GM10266 (cell line): ENCODE measurements around the gene LMO1.

Source experiments
- DNase-seq: peaks from one replicate; pipeline ENCODE4 v3.0.0; 2012; ENCODE audit errors: extremely low spot score
- TF ChIP-seq, protein P1 (sequence below): IDR thresholded peaks from 2 replicates; pipeline ENCODE4 v1.5.1; 2012; ENCODE audit warnings: mild to moderate bottlenecking, low read depth; ENCODE audit not compliant: control insufficient read depth, insufficient read depth; ENCODE audit errors: missing control alignments

Gene LMO1

DNA sequence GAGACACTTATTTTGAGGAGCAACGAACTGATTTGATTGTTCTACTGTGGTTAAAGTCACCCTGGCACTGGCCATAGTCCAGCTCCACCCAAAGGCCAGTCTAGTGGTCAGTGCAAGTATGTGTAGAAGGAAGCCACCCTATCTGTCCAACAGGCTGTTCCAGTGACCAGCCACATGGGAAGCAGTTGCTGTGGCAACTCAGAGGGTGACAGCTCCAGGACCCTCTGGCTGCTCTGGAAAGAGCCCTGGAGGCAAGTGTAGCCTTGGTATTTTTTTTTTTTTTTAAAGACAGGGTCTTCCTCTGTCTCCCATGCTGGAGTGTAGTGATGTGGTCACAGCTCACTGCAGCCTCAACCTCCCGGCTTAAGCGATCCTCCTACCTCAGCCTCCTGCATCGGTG, 27.8 kb downstream of the LMO1 start:
- TF ChIP-seq, protein P1, sequence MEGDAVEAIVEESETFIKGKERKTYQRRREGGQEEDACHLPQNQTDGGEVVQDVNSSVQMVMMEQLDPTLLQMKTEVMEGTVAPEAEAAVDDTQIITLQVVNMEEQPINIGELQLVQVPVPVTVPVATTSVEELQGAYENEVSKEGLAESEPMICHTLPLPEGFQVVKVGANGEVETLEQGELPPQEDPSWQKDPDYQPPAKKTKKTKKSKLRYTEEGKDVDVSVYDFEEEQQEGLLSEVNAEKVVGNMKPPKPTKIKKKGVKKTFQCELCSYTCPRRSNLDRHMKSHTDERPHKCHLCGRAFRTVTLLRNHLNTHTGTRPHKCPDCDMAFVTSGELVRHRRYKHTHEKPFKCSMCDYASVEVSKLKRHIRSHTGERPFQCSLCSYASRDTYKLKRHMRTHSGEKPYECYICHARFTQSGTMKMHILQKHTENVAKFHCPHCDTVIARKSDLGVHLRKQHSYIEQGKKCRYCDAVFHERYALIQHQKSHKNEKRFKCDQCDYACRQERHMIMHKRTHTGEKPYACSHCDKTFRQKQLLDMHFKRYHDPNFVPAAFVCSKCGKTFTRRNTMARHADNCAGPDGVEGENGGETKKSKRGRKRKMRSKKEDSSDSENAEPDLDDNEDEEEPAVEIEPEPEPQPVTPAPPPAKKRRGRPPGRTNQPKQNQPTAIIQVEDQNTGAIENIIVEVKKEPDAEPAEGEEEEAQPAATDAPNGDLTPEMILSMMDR, result no peak
- DNase-seq, result no peak

- no peak for DNase-seq
- TF ChIP-seq, protein P1, result no peak
Measured at GRCh38 chr11:8234910-8235309, 28.8 kb downstream of the LMO1 start.

DNA sequence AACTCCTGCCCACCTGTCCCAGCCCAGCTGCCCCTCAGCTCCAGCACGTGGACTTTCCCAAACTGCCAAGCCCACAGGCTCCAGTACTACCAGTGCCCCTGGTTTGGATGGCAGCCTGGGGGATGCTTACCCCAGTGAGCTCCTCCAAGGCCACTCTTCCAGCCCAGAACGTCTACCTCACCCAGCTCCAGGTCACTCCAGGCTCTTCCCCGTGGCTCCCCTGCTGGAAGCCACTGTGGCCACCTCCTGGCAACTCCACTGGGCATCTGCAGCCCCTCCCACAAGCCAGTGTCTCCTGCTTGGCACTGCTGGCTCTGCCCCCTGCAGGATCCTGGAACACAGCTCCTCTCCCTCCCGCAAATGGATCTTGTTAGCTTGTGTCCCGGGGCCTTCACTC, 29.3 kb downstream of the LMO1 start:
- DNase-seq, result no peak
- TF ChIP-seq, protein P1, result no peak

- TF ChIP-seq, protein P1, result no peak
- no peak for DNase-seq
Measured at GRCh38 chr11:8233691-8234424, 29.8 kb downstream of the LMO1 start.

DNA sequence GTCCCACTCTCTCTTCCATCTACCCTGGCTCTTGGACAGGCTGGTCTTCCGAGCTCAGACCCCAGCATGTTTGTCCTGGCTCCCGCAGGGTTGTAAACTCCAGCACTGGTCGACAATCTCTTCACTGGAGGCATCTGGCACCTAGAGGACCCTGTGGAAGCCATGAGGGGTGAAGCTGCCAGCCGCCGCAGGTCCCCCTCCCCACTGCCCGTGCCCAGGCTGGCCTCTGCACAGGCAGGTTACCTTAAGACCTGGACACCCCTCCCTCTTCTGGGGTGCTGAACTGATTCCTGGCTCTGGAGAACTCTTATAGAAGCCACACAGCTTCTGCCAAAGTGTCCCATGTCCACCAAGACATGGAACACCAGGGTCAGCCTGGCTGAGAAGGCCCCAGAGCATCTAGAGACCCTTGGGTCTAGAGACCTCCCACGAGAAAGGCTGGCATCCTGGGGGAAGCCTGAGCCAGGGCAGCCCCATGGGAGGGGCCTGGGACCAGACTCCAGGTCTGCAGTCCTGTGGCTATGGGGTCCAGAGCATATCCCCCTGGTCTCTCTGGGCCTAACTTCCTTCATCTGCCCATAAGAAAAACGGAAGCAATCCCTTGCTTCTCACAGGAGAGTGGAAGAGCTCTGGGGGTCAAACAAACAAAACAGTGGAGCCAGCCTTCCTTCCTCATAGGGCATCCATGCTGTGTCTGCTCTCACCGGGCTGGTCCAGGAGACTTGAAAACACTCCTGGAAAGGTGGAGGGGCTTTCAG, 30.6 kb downstream of the LMO1 start:
- DNase-seq, result no peak
- TF ChIP-seq, protein P1, result no peak

DNA sequence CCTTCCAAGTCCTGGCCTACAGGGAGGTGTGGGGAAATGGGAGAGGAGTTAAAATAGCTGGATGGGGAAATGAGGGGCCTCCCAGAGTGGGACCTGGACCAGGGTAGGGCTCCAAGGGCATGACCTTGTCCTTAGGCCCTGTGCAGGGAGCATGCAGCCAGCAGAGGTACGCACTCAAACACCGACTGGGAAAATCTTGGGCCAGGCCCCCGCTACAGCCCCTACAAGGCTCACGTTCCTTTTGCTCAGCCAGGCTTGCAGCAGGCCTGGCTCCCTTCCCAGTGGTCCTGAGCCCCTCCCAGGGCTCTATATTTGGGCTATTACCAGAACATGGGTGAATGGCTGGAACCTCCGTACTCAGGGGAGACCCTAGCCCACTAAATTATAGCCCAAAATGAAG, 31.3 kb downstream of the LMO1 start:
- TF ChIP-seq, protein P1, result no peak
- no peak for DNase-seq

GRCh38 chr11:8231979-8232378, 31.7 kb downstream of the LMO1 start:
- no peak for DNase-seq
- TF ChIP-seq, protein P1, result no peak
